ENCODE results near the gene TMEM106B.
"Not testable (repeated sequence)": the region's sequence is repeated elsewhere in the genome, so short reads cannot be mapped to it uniquely, and the experiment has no call there.

TMEM106B gene
- total RNA-seq, result 58.7 to 82.1 (median 60.8) reads per million in 3 donors

- Histone ChIP-seq H3K4me1 (ENCODE audit: control insufficient read depth, insufficient read depth, low read length, poor library complexity, severe bottlenecking) (peaks cover 7% of the 10 kb centered on the region), H3K27me3 (replicated peaks; ENCODE audit: control insufficient read depth, insufficient read depth, low read length, poor library complexity, severe bottlenecking) (no peaks in the 10 kb centered on the region), H3K27ac (ENCODE audit: insufficient read depth, low read length, poor library complexity, severe bottlenecking) (peak within 1 kb of the TSS; percentile 91), H3K36me3 (ENCODE audit: control insufficient read depth, insufficient read depth, low read length) (peaks cover 7% of the 10 kb centered on the region), H3K9me3 (ENCODE audit: control insufficient read depth, low read length) (no peaks in the 10 kb centered on the region), H3K4me3 (ENCODE audit: insufficient read depth, low read depth, low read length, poor library complexity, severe bottlenecking) (peak within 1 kb of the TSS; percentile 64)
- DNase-seq, result peak; percentile 96 to 98 (median 97)
These were observed at the start of gene TMEM106B for GRCh38 chr7:12211054-12211710. Gene TMEM106B, plus strand, starts transcription at chr7:12211294. Its CDS starts 3,517 bp downstream, at chr7:12214811.

GRCh38 chr7:12162415-12163113, 48.5 kb upstream of the TMEM106B start:
- Histone ChIP-seq H3K4me1 (ENCODE audit: control insufficient read depth, insufficient read depth, low read length, poor library complexity, severe bottlenecking) (no peaks in the 10 kb centered on the region), H3K36me3 (ENCODE audit: control insufficient read depth, insufficient read depth, low read length) (no peaks in the 10 kb centered on the region), H3K27ac (ENCODE audit: insufficient read depth, low read length, poor library complexity, severe bottlenecking) (no peak overlapping the region), H3K27me3 (replicated peaks; ENCODE audit: control insufficient read depth, insufficient read depth, low read length, poor library complexity, severe bottlenecking) (no peaks in the 10 kb centered on the region), H3K9me3 (ENCODE audit: control insufficient read depth, low read length) (no peaks in the 10 kb centered on the region), H3K4me3 (ENCODE audit: insufficient read depth, low read depth, low read length, poor library complexity, severe bottlenecking) (no peak overlapping the region)
- DNase-seq, result no peak

- H3K4me3 ChIP-seq (ENCODE audit: insufficient read depth, low read depth, low read length, poor library complexity, severe bottlenecking); H3K27me3 ChIP-seq (replicated peaks; ENCODE audit: control insufficient read depth, insufficient read depth, low read length, poor library complexity, severe bottlenecking); H3K9me3 ChIP-seq (ENCODE audit: control insufficient read depth, low read length); DNase-seq; H3K27ac ChIP-seq (ENCODE audit: insufficient read depth, low read length, poor library complexity, severe bottlenecking); H3K36me3 ChIP-seq (ENCODE audit: control insufficient read depth, insufficient read depth, low read length): not testable (repeated sequence)
- H3K4me1 ChIP-seq (ENCODE audit: control insufficient read depth, insufficient read depth, low read length, poor library complexity, severe bottlenecking), result peaks cover 17% of the 10 kb centered on the region
These were observed 43.0 kb upstream of the TMEM106B start for GRCh38 chr7:12168065-12168464.

- peak; percentile 2 to 22 (median 15) for DNase-seq
- H3K36me3 ChIP-seq (ENCODE audit: control insufficient read depth, insufficient read depth, low read length); H3K27me3 ChIP-seq (replicated peaks; ENCODE audit: control insufficient read depth, insufficient read depth, low read length, poor library complexity, severe bottlenecking); H3K9me3 ChIP-seq (ENCODE audit: control insufficient read depth, low read length): not testable (repeated sequence)
- Histone ChIP-seq H3K4me1 (ENCODE audit: control insufficient read depth, insufficient read depth, low read length, poor library complexity, severe bottlenecking) (peaks cover 17% of the 10 kb centered on the region), H3K4me3 (ENCODE audit: insufficient read depth, low read depth, low read length, poor library complexity, severe bottlenecking) (peak overlapping the region; percentile 14), H3K27ac (ENCODE audit: insufficient read depth, low read length, poor library complexity, severe bottlenecking) (peak overlapping the region; percentile 34)
These were observed 40.9 kb upstream of the TMEM106B start for GRCh38 chr7:12169981-12170820.

GRCh38 chr7:12173671-12174070, 37.4 kb upstream of the TMEM106B start:
- H3K4me3 ChIP-seq (ENCODE audit: insufficient read depth, low read depth, low read length, poor library complexity, severe bottlenecking), result no peak overlapping the region
- H3K9me3 ChIP-seq (ENCODE audit: control insufficient read depth, low read length), result no peaks in the 10 kb centered on the region
- H3K4me1 ChIP-seq (ENCODE audit: control insufficient read depth, insufficient read depth, low read length, poor library complexity, severe bottlenecking), result peaks cover 17% of the 10 kb centered on the region
- no peak for DNase-seq
- H3K36me3 ChIP-seq (ENCODE audit: control insufficient read depth, insufficient read depth, low read length), result no peaks in the 10 kb centered on the region
- H3K27ac ChIP-seq (ENCODE audit: insufficient read depth, low read length, poor library complexity, severe bottlenecking), result no peak overlapping the region
- H3K27me3 ChIP-seq (replicated peaks; ENCODE audit: control insufficient read depth, insufficient read depth, low read length, poor library complexity, severe bottlenecking), result no peaks in the 10 kb centered on the region

GRCh38 chr7:12174931-12175330, 36.2 kb upstream of the TMEM106B start:
- Histone ChIP-seq H3K9me3 (ENCODE audit: control insufficient read depth, low read length) (no peaks in the 10 kb centered on the region), H3K4me1 (ENCODE audit: control insufficient read depth, insufficient read depth, low read length, poor library complexity, severe bottlenecking) (peaks cover 12% of the 10 kb centered on the region), H3K27ac (ENCODE audit: insufficient read depth, low read length, poor library complexity, severe bottlenecking) (no peak overlapping the region), H3K36me3 (ENCODE audit: control insufficient read depth, insufficient read depth, low read length) (no peaks in the 10 kb centered on the region), H3K4me3 (ENCODE audit: insufficient read depth, low read depth, low read length, poor library complexity, severe bottlenecking) (no peak overlapping the region), H3K27me3 (replicated peaks; ENCODE audit: control insufficient read depth, insufficient read depth, low read length, poor library complexity, severe bottlenecking) (no peaks in the 10 kb centered on the region)
- no peak for DNase-seq

- Histone ChIP-seq H3K4me3 (ENCODE audit: insufficient read depth, low read depth, low read length, poor library complexity, severe bottlenecking) (no peak overlapping the region), H3K9me3 (ENCODE audit: control insufficient read depth, low read length) (no peaks in the 10 kb centered on the region), H3K4me1 (ENCODE audit: control insufficient read depth, insufficient read depth, low read length, poor library complexity, severe bottlenecking) (no peaks in the 10 kb centered on the region), H3K27me3 (replicated peaks; ENCODE audit: control insufficient read depth, insufficient read depth, low read length, poor library complexity, severe bottlenecking) (no peaks in the 10 kb centered on the region), H3K36me3 (ENCODE audit: control insufficient read depth, insufficient read depth, low read length) (no peaks in the 10 kb centered on the region), H3K27ac (ENCODE audit: insufficient read depth, low read length, poor library complexity, severe bottlenecking) (no peak overlapping the region)
- DNase-seq, result no peak
These were observed 32.8 kb upstream of the TMEM106B start for GRCh38 chr7:12178317-12178716.

GRCh38 chr7:12194426-12194825, 16.7 kb upstream of the TMEM106B start:
- Histone ChIP-seq H3K9me3 (ENCODE audit: control insufficient read depth, low read length) (no peaks in the 10 kb centered on the region), H3K27me3 (replicated peaks; ENCODE audit: control insufficient read depth, insufficient read depth, low read length, poor library complexity, severe bottlenecking) (no peaks in the 10 kb centered on the region), H3K4me3 (ENCODE audit: insufficient read depth, low read depth, low read length, poor library complexity, severe bottlenecking) (no peak overlapping the region), H3K4me1 (ENCODE audit: control insufficient read depth, insufficient read depth, low read length, poor library complexity, severe bottlenecking) (no peaks in the 10 kb centered on the region), H3K36me3 (ENCODE audit: control insufficient read depth, insufficient read depth, low read length) (no peaks in the 10 kb centered on the region), H3K27ac (ENCODE audit: insufficient read depth, low read length, poor library complexity, severe bottlenecking) (no peak overlapping the region)
- DNase-seq, result no peak

- H3K36me3 ChIP-seq (ENCODE audit: control insufficient read depth, insufficient read depth, low read length), result no peaks in the 10 kb centered on the region
- H3K27ac ChIP-seq (ENCODE audit: insufficient read depth, low read length, poor library complexity, severe bottlenecking), result no peak overlapping the region
- H3K4me3 ChIP-seq (ENCODE audit: insufficient read depth, low read depth, low read length, poor library complexity, severe bottlenecking), result no peak overlapping the region
- DNase-seq, result no peak
- H3K9me3 ChIP-seq (ENCODE audit: control insufficient read depth, low read length), result no peaks in the 10 kb centered on the region
- H3K27me3 ChIP-seq (replicated peaks; ENCODE audit: control insufficient read depth, insufficient read depth, low read length, poor library complexity, severe bottlenecking), result no peaks in the 10 kb centered on the region
- no peaks in the 10 kb centered on the region for H3K4me1 ChIP-seq (ENCODE audit: control insufficient read depth, insufficient read depth, low read length, poor library complexity, severe bottlenecking)
These were observed 14.7 kb upstream of the TMEM106B start for GRCh38 chr7:12196386-12196785.

- Histone ChIP-seq H3K27ac (ENCODE audit: insufficient read depth, low read length, poor library complexity, severe bottlenecking) (no peak overlapping the region), H3K4me1 (ENCODE audit: control insufficient read depth, insufficient read depth, low read length, poor library complexity, severe bottlenecking) (no peaks in the 10 kb centered on the region), H3K9me3 (ENCODE audit: control insufficient read depth, low read length) (no peaks in the 10 kb centered on the region), H3K36me3 (ENCODE audit: control insufficient read depth, insufficient read depth, low read length) (no peaks in the 10 kb centered on the region), H3K4me3 (ENCODE audit: insufficient read depth, low read depth, low read length, poor library complexity, severe bottlenecking) (no peak overlapping the region), H3K27me3 (replicated peaks; ENCODE audit: control insufficient read depth, insufficient read depth, low read length, poor library complexity, severe bottlenecking) (no peaks in the 10 kb centered on the region)
- no peak for DNase-seq
These were observed 11.7 kb upstream of the TMEM106B start for GRCh38 chr7:12199363-12199762.

All from effector memory CD4-positive, alpha-beta T cell (primary cell).